Sigmoid colon (tissue), 4 donors: ENCODE results near the gene GRIK3.

Experiments
- POLR2AphosphoS5 ChIP-seq, 4 donors: sonication (generic); formaldehyde crosslinking; IDR thresholded peaks; one replicate each; pipeline ENCODE4 v1.6.1; 2017; ENCODE audit warnings: antibody characterized with exemption in 4 of 4
- TF ChIP-seq, protein P1 (sequence below), 4 experiments: fragments of 450-650 bp in 3 of 4; fragments of 200-600 bp in 1 of 4; IDR thresholded peaks; one replicate each; pipeline ENCODE4 v1.5.1; 2016 to 2019; ENCODE audit warnings: antibody characterized with exemption in 4 of 4, mild to moderate bottlenecking in 3 of 4, moderate library complexity in 2 of 4

DNA sequence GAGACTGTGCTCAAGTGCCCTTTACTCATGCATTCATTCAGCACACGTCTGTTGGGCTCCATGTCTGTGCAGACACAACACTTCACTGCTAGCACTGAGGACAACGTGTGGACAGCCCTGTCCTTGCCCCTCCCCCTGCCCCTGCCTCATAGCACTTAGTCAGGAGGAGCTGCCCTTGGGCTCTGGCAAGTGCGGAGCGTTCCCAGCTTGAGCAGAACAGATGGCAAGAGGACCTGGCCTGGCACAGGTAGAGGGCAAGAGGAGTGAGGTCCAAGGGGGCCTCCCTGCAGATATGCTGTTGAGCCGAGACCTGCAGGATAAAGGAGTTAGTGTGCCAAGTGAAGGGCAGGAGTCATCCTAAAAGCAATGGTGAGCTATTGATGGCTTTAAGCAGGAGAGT lies 81.3 kb downstream of the GRIK3 start:
- no peak for TF ChIP-seq POLR2AphosphoS5 (IDR thresholded peaks at IDR 0.05)
- TF ChIP-seq, protein P1, sequence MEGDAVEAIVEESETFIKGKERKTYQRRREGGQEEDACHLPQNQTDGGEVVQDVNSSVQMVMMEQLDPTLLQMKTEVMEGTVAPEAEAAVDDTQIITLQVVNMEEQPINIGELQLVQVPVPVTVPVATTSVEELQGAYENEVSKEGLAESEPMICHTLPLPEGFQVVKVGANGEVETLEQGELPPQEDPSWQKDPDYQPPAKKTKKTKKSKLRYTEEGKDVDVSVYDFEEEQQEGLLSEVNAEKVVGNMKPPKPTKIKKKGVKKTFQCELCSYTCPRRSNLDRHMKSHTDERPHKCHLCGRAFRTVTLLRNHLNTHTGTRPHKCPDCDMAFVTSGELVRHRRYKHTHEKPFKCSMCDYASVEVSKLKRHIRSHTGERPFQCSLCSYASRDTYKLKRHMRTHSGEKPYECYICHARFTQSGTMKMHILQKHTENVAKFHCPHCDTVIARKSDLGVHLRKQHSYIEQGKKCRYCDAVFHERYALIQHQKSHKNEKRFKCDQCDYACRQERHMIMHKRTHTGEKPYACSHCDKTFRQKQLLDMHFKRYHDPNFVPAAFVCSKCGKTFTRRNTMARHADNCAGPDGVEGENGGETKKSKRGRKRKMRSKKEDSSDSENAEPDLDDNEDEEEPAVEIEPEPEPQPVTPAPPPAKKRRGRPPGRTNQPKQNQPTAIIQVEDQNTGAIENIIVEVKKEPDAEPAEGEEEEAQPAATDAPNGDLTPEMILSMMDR (IDR thresholded peaks at IDR 0.05), result no peak
